Measurements from ENCODE around the gene CENPT.
A peak's percentile ranks its signal among the peaks of the same experiment; 100 is the strongest.

GRCh38 chr16:67842509-67843342, 4.8 kb downstream of the CENPT start:
- no peak for TF ChIP-seq POLR2A (IDR thresholded peaks at IDR 0.05)
- TF ChIP-seq, protein P1, sequence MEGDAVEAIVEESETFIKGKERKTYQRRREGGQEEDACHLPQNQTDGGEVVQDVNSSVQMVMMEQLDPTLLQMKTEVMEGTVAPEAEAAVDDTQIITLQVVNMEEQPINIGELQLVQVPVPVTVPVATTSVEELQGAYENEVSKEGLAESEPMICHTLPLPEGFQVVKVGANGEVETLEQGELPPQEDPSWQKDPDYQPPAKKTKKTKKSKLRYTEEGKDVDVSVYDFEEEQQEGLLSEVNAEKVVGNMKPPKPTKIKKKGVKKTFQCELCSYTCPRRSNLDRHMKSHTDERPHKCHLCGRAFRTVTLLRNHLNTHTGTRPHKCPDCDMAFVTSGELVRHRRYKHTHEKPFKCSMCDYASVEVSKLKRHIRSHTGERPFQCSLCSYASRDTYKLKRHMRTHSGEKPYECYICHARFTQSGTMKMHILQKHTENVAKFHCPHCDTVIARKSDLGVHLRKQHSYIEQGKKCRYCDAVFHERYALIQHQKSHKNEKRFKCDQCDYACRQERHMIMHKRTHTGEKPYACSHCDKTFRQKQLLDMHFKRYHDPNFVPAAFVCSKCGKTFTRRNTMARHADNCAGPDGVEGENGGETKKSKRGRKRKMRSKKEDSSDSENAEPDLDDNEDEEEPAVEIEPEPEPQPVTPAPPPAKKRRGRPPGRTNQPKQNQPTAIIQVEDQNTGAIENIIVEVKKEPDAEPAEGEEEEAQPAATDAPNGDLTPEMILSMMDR (IDR thresholded peaks at IDR 0.05): peak in 6 of 12 donors; percentile 11 to 40 (median 29)
